HG03460 (cell line): ENCODE results near the gene NTSR1.

ENCODE experiments used
- ATAC-seq: cut with Tn5 transposase; IDR thresholded peaks from one replicate; pipeline ENCODE4 v1.9.1; 2021; ENCODE audit not compliant: unreplicated experiment

NTSR1 gene

DNA sequence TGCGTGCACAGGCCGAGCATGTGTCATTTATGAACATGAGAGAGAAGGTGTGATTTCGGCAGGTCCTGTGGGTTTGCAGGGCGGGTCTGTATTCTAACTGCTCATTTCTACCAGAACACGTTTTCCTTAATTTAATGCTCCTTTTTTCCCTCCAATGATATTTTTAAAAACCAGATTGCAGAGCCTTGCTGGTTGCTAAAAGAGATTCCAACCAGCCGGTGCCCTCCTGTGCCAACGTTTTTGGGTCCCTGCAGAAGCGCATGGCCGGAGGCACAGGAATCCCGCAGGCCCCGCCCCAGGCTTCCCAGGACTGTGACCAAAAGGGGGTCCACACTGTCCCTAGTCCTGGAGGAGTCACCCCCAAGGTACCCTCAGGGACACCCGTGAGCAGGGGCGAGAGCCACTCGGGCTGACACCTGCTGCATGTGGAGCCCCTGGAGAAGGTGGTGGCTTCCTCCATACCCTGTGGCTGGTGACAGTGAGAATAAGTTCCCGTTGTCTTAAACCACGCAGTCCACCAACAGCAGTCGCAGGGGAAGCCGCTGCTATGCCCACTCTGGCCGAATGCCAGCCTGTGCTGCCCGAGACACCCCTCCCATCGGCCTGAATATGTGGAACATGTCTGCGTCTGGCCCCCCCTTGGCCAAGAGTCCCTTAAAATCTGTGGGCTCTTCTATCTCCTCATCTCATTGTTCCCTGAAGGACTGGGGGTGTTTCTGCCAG is 15.7 kb upstream of the NTSR1 start:
- ATAC-seq = no peak

DNA sequence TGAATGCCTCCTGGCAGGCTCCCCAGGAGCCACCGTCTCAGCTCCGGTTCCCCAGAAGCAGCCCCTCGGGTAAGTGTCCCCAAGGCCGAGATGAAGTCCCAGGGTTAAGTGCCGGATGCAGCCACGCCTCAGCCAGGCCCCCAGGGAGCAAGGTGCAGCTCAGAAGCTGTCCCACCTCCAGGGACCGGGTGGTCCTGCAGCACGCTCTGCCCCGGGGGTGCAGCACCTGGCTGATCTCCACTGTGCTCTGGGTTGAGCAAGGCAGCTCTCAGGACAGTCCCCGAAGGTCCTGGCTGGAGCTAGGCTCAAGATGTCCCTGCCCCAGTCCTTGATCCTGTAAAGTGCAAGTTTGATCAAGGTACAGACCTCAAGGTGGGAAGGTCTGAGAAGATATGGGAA is 15.1 kb upstream of the NTSR1 start:
- no peak for ATAC-seq

DNA sequence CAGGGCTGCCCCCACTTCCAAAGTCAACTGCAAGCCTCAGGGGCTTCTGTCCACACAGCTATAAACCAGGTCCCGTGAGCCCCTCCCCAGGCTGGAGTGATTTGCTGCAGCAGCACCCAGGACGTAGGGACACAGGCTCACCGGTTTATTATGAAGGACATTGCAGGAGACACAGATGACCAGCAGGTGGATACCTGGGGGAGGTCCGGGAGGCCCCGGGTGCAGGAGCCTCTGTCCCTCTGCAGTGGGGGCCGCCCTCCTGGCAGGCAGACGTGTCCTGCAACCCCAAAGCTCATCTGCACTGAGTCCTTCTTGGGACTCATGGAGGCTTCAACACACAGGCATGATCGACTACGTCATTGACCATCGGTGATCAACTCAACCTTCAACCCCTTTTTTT is 14.5 kb upstream of the NTSR1 start:
- ATAC-seq = no peak

DNA sequence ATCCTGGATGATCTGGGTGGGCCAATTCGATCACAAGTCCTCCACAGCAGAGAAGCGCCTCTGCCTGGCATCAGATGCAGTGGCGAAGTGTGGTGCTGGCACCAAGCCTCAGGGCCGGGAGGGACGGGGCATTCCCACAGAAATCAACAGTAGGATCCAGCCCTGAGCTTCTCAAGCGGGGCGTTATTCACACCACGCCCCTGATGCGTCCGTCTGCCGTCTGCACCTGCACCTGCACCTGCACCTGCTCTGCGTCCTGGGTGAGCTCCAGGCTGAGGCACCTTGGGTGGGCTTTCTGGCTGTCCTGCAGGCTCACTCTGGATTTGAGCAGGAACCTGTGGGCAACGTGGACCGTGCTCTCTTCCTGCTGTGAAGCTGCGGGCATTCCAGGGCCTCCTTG is 13.8 kb upstream of the NTSR1 start:
- ATAC-seq = no peak

DNA sequence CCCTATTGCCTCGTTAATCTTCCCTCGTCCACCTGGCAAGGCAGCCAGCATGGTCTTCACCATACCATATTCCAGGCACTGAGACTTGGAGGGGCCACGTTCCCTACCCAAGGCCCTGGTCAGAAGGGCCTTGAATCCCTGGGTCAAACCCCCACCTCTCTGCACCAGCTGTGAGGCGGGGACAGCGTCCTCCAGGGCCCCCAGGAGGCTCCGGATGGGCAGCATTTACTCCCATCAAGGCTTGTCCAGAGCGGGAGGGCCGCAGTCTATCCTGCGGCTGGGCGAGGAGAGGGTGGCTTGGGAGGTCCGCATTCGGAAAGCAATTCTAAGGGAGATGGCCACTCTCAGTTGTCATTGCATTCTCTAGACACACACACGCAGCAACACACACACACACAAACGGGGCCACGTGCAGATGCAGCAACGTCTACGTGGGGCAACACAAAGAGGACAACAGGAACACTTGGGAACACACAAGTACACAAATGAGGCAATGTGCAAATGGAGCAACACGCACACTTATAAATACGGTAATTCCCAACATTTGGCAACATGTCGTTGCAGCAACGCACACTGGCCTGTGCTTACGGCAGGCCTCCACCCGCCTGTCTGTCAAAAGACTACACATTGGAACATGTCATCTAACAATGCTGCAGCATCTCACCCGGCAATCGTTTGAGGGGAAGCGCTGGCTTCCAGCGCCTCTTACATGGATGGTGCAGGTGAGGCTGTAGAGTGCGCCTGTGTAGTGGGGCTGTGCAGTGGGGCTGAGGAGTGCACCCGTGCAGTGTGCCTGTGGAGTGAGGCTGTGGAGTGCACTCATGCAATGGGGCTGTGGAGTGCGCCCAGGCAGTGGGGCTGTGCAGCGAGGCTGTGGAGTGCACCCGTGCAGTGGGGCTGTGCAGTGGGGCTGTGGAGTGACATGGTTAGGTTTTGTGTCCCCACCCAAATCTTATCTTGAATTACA is 12.9 kb upstream of the NTSR1 start:
- no peak for ATAC-seq

DNA sequence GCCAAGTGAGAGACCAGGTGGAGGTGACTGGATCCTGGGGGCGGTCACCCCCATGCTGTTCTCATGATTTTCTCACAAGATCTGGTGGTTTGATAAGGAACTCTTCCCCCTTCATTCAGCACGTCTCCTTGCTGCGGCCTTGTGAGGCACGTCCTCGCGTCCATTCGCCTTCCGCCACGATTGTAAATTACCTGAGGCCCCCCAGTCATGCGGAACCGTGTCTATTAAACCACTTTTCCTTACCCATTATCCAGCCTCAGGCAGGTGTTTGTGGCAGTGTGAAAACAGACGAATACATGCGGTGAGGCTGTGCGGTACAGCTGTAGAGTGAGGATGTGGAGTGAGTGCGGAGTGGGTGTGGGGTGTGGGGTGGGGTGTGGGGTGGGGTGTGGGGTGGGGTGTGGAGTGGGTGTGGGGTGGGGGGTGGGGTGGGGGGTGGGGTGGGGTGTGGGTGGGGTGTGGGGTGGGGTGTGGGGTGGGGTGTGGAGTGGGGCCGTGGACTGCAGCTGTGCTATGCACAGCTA is 12.1 kb upstream of the NTSR1 start:
- no peak for ATAC-seq

DNA sequence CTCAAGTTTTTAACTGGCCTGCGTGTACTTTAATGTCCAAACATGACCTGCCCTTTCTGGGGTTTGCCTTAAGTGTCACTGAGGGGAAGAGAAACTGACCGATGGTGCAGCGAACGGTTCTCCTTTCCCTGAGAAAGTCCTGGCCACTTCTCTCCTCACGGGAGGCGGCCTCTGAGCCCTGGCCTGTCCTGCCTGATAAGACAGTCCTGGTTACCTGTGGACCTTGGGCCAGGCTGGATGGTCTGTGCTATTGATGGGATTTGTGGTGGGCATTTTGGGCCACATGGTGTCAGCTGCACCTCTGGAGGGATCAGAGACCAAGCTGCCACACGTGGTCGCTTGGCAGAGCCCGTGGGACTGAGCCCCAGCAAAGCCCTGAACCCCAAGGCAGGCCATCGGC is 11.6 kb upstream of the NTSR1 start:
- ATAC-seq = no peak

DNA sequence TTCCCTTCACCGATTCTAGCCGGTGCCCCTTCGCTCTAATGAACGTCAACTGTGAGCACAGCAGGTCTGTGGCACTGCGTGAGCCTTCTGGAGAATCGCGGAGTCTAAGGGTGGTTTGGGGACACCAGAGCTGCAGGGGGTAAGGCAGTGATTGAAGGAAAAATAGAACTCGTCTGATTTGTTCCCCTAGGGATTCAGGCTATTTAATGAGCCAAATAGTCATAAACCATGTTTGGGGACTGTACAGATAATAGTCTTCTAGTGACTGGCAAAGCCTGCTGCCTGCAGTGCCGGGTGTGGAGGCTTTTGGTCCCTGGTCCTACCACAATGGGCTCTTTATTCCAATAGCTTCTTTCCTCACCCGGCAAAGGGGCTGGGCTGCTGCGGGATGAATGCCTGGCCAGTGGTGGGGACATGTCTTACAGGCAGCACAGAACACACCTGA is 11.1 kb upstream of the NTSR1 start:
- ATAC-seq = no peak

DNA sequence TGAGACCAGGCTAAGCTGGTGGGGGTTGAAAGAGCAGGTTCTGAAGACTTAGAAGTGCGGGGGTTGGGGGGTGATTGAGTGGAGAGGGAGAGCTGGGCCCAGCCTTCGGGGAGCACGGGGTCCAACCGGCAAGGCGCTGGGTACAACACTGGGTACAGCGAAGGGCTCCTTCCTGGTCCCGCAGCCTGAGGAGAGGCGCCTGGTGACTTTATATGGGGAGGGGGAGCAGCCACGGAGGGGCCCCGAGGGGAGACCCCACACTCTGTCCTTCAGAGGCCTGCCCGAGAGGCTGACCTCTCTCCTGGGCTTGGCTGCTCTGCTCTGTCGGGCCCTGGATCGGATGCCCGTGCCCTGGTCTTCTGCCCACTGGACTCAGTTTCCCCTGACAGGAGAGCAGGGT is 10.4 kb upstream of the NTSR1 start:
- ATAC-seq = no peak

DNA sequence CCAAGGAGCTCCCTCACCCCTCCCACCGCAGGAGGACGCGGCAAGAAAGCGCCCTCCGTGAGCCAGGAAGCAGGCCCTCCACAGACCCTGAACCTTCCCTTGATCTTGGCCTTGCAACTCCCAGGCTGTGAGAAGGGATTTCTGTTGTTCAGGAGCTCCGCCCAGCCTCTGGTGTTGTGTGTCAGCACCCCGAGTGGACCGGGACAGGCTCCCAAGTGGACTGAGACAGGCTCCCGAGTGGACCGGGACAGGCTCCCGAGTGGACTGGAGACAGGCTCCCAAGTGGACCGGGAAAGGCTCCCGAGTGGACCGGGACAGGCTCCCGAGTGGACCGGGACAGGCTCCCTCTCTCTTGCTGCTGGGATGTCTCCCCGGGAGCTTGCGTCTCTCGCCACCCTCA is 9.3 kb upstream of the NTSR1 start:
- ATAC-seq = no peak

DNA sequence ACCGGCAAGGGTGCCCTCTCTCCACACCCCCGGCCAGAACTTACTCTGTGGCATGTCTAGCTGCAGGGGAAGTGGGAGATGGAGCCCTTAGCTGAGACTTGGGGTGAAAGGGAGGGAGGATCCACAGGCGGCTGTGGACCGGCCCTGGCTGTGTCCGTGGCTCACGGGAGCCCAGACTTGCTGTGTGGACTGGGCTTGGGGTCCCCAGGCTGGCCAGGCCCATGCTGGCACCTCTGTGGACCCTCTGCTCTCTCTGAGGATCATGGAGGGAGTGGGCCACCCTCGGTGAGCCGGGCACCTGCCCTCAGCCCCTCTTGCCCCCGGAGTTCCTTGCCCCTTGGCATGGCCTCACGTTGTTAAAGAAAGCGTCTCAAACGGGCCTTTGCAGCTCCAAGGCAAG is 8.9 kb upstream of the NTSR1 start:
- ATAC-seq = no peak

DNA sequence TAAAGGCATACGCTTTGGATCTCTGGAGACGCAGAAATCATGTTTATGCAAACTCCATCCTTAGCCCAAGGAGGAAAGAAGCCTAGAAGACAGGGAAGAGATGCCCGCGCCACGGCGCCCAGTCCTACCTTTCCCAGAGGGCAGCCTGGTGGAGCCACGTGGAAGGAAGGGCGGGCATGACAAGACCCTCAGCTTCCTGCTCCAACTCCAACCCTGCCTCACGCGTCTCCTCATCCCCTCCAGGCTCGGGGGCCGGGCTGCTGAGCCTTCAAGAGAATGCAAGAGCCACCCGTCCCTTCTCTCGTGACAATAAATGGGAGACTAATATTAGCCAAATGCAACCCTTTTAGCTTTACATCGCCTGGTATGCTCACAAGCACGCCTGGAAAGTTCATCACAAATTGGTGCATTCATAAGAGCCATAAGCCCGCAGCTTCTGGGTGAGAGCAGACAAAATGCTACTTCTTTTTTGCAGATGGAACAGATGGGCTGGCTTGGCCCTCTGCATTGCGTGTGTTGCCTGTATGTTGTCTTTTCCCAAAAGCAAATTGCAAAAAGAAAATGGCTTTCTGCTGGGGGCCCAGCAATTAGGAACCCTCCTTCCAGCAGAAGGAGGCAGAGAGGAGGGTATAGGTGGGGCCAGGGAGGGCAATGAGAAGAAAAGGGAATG is 8.2 kb upstream of the NTSR1 start:
- no peak for ATAC-seq

DNA sequence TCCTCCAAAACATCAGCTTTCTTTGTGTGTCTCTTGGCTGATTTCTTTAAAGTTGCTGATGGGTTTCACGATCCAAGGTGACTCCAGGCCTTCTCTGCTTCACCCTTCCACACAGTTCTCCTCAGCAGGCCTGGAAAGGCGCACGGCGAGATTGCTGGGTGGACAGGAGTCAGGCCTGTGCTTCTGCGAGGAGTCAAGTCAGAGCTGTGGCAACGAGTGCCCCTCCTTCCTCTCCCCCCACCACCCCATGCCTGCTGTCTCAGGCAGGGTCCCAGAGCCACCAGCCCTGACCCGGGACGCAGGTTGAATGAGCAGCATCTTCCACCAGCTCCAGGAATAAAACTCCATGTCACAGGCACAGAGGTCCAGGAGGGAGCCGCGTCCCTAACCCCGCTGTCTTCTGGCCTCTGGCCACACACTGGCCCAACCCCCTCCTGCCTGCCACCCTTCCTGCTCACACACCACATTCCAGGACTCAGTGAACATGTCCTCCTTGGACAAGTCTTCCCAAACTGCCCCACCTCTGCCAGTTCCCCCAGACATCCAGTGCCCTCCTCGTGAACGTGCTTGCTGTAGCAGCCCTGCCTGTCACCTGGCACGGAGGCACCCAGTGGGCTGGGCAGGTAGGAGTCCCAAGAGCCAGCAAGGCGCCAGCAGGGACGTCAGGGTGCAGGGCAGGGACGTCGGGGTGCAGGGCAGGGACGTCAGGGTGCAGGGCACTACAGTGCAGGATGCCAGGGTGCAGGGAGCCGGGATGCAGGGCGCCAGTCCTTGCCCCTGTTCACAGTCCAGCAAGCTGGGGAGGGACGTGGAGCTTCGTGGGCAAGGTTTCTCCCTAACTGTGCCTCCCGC is 7.2 kb upstream of the NTSR1 start:
- no peak for ATAC-seq

DNA sequence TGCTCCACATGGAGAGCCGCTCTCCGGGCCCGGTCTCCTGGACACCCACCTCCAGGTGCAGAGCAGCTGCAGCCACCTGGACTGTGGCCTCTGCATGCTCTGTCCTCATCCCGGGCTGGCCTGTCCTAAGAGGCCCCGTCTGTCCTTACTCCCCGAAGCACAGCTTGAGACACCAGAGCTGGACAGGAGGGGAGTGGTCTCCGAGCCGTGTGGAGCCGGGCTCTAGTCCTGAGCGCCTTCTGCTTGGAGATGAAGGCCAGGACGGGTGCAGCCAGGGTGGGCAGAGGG is 6.7 kb upstream of the NTSR1 start:
- no peak for ATAC-seq

DNA sequence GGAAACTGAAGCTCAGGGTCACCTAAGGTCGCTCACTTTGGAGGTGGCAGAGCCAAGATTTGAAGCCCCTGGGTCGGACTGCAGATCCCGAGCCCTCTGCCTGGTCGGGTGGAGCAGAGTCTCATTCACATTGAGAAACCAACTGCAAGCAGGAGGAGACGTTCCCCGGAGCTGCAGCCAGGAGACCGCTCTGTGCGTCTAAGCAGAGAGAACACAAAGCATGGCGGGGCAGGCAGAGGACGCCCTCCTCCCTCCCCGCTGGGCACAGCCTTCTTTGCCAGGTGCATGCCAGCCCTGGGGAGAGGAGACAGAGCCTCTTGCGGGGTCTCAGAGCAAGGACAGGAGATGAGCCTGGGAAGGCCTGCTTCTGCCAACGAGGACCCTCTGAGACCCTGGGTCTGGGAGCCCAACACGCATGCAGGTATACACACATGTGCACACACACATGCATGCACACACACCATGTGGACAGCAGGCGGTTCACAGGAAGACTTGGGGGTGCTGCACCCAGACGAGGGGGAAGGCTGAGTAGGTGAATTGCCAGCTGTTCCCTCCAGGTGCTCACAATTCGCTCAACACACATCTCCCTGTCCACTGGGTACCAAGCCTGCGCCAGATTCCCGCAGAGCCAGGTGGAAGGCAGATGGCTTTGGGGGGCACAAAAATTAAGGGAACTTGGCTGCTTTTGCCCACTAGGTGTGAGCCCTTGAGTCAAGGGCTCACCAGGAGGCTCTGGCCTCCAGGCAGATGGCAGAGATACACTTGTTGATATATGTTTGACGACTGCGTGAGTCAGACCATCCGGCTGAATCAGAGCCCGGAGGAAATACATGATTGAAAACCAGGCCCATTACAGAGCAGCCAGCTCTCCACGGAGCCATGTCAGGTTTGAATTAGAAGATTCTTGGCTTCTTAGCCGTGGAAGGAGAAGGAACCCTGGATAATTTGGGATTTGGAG is 5.5 kb upstream of the NTSR1 start:
- ATAC-seq = no peak

DNA sequence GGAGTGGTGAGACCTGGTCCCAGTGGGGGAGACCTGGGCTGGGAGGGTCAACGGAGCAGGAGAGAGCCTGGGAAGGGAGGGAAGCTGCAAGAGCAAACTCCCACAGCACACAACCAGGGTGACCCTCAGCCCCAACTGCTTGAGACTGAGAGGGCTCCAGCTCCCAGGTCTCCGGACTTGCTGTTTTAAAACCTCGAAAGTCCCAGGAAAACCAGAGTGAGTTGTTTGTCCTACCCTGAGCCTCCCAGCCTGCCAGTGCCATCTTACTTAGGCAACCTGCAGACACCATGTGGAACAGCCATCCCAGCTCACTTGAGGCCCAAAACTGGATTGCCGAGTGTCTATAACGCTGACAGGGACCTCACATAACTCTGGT is 4.8 kb upstream of the NTSR1 start:
- no peak for ATAC-seq

DNA sequence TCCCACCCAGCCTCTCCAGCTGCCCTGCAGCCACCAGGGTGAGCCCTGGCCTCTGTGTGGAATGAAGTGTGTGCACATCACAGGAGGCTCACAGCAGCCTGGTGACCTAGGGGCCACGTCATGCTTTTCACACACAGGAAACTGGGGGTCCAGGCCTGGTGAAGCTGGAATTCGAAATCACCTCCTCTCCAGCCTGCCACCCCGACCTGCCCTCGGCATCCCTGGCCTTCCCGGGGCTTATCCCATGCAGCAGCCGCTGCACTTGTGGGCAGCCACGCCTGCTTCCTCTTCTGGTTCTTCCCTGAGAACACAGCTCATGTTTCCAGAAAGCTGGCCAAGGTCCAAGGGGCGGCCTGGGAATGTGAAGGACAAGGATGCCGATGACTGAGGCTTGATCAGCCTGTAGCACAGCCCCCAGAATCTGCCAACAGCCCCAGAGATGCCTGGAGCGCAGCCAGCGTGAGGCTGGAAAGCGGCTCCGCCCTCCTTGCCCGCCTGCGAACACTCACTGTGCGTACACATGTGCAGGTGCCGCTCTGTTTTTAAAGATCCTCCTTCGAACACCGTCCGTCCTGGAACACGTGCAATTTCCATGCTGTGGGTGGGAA is 4.2 kb upstream of the NTSR1 start:
- no peak for ATAC-seq

DNA sequence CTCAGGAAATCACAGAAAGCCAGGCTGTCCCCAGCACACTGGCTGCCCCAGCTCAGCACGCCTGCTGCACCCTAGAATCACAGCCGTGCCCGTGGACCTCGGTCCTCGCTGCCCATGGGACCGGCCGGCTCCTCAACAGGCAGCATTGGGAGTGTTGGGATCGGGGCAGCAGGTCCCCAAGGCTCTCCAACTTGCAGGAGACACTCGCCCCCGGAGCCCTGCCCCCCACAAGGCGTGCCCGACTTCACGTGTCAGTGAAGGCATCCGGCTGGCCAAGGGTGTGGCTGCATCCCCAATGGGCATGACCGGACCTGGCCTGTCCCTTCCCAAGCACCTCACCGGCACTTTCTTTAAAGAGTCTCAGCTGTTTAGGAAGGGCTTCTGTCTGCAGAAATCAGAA is 3.0 kb upstream of the NTSR1 start:
- ATAC-seq = no peak

DNA sequence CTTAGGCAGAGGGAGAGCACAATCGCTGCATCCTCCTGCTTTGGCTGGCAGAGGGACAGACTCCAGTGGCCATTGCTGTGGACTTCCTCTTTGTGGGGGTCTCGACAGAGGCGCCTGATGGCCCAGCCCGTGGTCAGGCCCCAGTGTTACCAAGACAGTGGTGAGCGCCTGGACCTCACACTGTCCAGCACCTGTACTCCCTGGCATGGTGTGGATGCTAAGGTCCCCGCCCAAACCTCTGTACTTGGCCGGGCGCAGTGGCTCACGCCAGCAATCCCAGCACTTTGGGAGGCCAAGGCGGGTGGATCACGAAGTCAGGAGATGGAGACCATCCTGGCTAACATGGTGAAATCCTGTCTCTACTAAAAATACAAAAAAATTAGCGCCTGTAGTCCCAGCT is 2.3 kb upstream of the NTSR1 start:
- ATAC-seq = no peak
